ENCODE measurements around the gene WDR20.

DNA sequence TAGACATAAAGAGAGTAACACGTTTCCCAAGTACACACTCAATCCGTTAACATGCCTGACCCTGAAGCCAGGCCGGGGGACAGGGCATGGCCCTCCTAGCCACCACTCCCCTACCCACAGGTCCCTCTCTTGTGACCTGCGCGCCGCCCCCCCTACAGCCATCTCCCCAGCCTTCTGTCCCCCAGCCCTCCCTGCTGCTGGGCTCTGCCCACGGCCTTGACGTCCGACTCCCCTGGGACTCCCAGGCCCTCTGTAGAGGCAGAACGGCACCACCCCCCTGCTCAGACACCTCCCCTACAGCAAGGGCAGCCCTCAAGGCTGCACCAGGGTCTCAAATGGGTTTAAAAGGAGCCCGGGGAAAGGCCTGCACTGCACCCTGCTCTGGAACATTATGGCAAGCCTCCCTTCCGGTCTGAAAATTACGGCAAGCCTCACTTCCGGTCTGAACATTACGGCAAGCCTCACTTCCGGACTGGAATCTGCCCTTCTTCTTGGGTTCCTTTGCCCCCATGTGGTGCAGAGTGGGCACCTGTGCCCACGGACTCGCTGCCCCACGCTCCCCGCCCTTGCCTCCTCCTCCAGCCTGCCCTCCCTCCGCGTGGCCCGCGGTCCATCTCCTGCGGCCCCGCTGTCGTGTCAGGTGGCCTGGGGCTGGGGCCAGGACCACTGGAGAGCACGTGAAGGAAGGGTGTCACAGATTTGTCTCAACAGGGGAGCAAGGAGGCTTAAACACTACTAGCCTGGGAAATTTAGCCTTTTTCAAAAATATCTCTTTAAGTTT, 87.7 kb downstream of the WDR20 start:
- TF ChIP-seq, protein P1, sequence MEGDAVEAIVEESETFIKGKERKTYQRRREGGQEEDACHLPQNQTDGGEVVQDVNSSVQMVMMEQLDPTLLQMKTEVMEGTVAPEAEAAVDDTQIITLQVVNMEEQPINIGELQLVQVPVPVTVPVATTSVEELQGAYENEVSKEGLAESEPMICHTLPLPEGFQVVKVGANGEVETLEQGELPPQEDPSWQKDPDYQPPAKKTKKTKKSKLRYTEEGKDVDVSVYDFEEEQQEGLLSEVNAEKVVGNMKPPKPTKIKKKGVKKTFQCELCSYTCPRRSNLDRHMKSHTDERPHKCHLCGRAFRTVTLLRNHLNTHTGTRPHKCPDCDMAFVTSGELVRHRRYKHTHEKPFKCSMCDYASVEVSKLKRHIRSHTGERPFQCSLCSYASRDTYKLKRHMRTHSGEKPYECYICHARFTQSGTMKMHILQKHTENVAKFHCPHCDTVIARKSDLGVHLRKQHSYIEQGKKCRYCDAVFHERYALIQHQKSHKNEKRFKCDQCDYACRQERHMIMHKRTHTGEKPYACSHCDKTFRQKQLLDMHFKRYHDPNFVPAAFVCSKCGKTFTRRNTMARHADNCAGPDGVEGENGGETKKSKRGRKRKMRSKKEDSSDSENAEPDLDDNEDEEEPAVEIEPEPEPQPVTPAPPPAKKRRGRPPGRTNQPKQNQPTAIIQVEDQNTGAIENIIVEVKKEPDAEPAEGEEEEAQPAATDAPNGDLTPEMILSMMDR (IDR thresholded peaks at IDR 0.05; ENCODE audit: borderline replicate concordance, extremely low read depth, low read length, poor library complexity, severe bottlenecking), result no peak
- no peak for TF ChIP-seq EZH2 (IDR thresholded peaks at IDR 0.05; ENCODE audit: borderline replicate concordance, low read depth, low read length, severe bottlenecking)
